Mesodermal cell (in vitro differentiated cells): ENCODE results near the gene ORAI1. TPM values are rescaled to one million over a fixed set of nuclear protein-coding genes. Genes with fewer than 3 reads are reported as not detected.

Source experiments
- H3K27ac ChIP-seq: 2 replicates; pipeline ENCODE4 v1.7.0; 2013; ENCODE audit warnings: mild to moderate bottlenecking, low read depth, low read length, moderate library complexity; ENCODE audit not compliant: severe bottlenecking
- H3K36me3 ChIP-seq: 2 replicates; pipeline ENCODE4 v1.7.1; 2013; ENCODE audit warnings: mild to moderate bottlenecking, low read length, moderate library complexity; ENCODE audit not compliant: control insufficient read depth, insufficient read depth
- H3K4me1 ChIP-seq: one replicate; pipeline ENCODE4 v1.7.1; 2013; ENCODE audit warnings: mild to moderate bottlenecking, low read length; ENCODE audit not compliant: insufficient read depth, control insufficient read depth, poor library complexity, severe bottlenecking
- H3K4me3 ChIP-seq: 2 replicates; pipeline ENCODE4 v1.7.0; 2013; ENCODE audit warnings: low read length, control low read depth, mild to moderate bottlenecking; ENCODE audit not compliant: insufficient read depth, poor library complexity, severe bottlenecking; ENCODE audit errors: extremely low read depth
- H3K9me3 ChIP-seq: 2 replicates; pipeline ENCODE4 v1.7.1; 2013; ENCODE audit warnings: mild to moderate bottlenecking, low read length, moderate library complexity; ENCODE audit not compliant: control insufficient read depth
- WGBS, 2 experiments: methylation state at CpG; one replicate each; pipeline ENCODE4 v1.1.5; 2013; ENCODE audit warnings: missing lambda C conversion rate in 2 of 2; ENCODE audit not compliant: insufficient coverage in 2 of 2; 5-methylcytosine and 5-hydroxymethylcytosine counted together
- polyA plus RNA-seq, 2 experiments: library from polyadenylated mRNA; stranded (reverse); fragments of 50-300 nt; gene quantifications; one replicate each; pipeline ENCODE4 v1.2.3, GENCODE V29; 2013

Gene ORAI1
- 29.6 TPM for polyA plus RNA-seq (2013, experiment 1 of 2)
- 21.0 TPM for polyA plus RNA-seq (2013, experiment 2 of 2)

GRCh38 chr12:121626087-121626852 lies at the start of gene ORAI1:
Gene ORAI1, plus strand, starts transcription at chr12:121626530.
- Histone ChIP-seq H3K9me3 (no peaks in the 10 kb centered on the region), H3K4me3 (peak within 1 kb of the TSS; percentile 68), H3K36me3 (peaks cover 7% of the 10 kb centered on the region), H3K4me1 (peaks cover 34% of the 10 kb centered on the region), H3K27ac (peak within 1 kb of the TSS; percentile 82)
- WGBS, 2 experiments = 2 to 3% methylated on average over 68 to 80 of the region's 92 CpGs

- H3K4me1 ChIP-seq = peaks cover 16% of the 10 kb centered on the region
- H3K36me3 ChIP-seq = peaks cover 33% of the 10 kb centered on the region
- peak overlapping the region; percentile 70 for H3K4me3 ChIP-seq
- H3K9me3 ChIP-seq = no peaks in the 10 kb centered on the region
- peak overlapping the region; percentile 93 for H3K27ac ChIP-seq
- WGBS, 2 experiments = 0% methylated on average over 2 of the region's 4 CpGs
Measured at GRCh38 chr12:121576851-121577391, 49.4 kb upstream of the ORAI1 start.

- peak overlapping the region; percentile 93 for H3K27ac ChIP-seq
- WGBS, 2 experiments = 13 to 14% methylated on average over 5 to 7 of the region's 10 CpGs
- H3K4me1 ChIP-seq = peaks cover 21% of the 10 kb centered on the region
- no peaks in the 10 kb centered on the region for H3K9me3 ChIP-seq
- peaks cover 26% of the 10 kb centered on the region for H3K36me3 ChIP-seq
- peak overlapping the region; percentile 70 for H3K4me3 ChIP-seq
Measured at GRCh38 chr12:121577443-121578180, 48.7 kb upstream of the ORAI1 start.

GRCh38 chr12:121578230-121579189 lies 47.8 kb upstream of the ORAI1 start:
- Histone ChIP-seq H3K27ac (peak overlapping the region; percentile 95), H3K36me3 (peaks cover 22% of the 10 kb centered on the region), H3K4me1 (peaks cover 27% of the 10 kb centered on the region), H3K4me3 (peak overlapping the region; percentile 70), H3K9me3 (no peaks in the 10 kb centered on the region)
- 1 to 2% methylated on average over 61 to 63 of the region's 77 CpGs for WGBS, 2 experiments

GRCh38 chr12:121579190-121579791 lies 47.0 kb upstream of the ORAI1 start:
- Histone ChIP-seq H3K36me3 (peaks cover 14% of the 10 kb centered on the region), H3K4me1 (peaks cover 30% of the 10 kb centered on the region), H3K4me3 (peak overlapping the region; percentile 70), H3K9me3 (no peaks in the 10 kb centered on the region), H3K27ac (peak overlapping the region; percentile 95)
- 1% methylated on average over 21 to 33 of the region's 53 CpGs for WGBS, 2 experiments

GRCh38 chr12:121579981-121580868 lies 46.1 kb upstream of the ORAI1 start:
- H3K9me3 ChIP-seq = no peaks in the 10 kb centered on the region
- H3K27ac ChIP-seq = peak overlapping the region; percentile 95
- peaks cover 5% of the 10 kb centered on the region for H3K36me3 ChIP-seq
- H3K4me1 ChIP-seq = peaks cover 30% of the 10 kb centered on the region
- 0% methylated on average over 1 to 10 of the region's 54 CpGs for WGBS, 2 experiments
- peak overlapping the region; percentile 70 for H3K4me3 ChIP-seq

- Histone ChIP-seq H3K36me3 (peaks cover under 1% of the 10 kb centered on the region), H3K4me3 (peak within 1 kb of the TSS; percentile 70), H3K27ac (peak within 1 kb of the TSS; percentile 95), H3K4me1 (peaks cover 30% of the 10 kb centered on the region), H3K9me3 (no peaks in the 10 kb centered on the region)
- WGBS, 2 experiments = 1% methylated on average over 19 to 21 of the region's 23 CpGs
Measured at GRCh38 chr12:121580959-121581685, 45.2 kb upstream of the ORAI1 start, which contains the start of gene KDM2B. Gene KDM2B, minus strand, starts transcription at chr12:121581023. Its CDS starts 112 bp downstream, at chr12:121580911.

GRCh38 chr12:121581686-121582429 lies 44.5 kb upstream of the ORAI1 start:
- 0 to 3% methylated on average over 12 of the region's 17 CpGs for WGBS, 2 experiments
- H3K9me3 ChIP-seq = no peaks in the 10 kb centered on the region
- H3K4me1 ChIP-seq = peaks cover 25% of the 10 kb centered on the region
- H3K4me3 ChIP-seq = peak overlapping the region; percentile 70
- H3K27ac ChIP-seq = peak overlapping the region; percentile 95
- no peaks in the 10 kb centered on the region for H3K36me3 ChIP-seq
